8988T (cell line): ENCODE results near the gene CHMP1A.
A peak's percentile ranks its signal among the peaks of the same experiment; 100 is the strongest.
"Not testable (repeated sequence)": the region's sequence is repeated elsewhere in the genome, so short reads cannot be mapped to it uniquely, and the experiment has no call there.

Experiments used
- DNase-seq: peaks from one replicate; pipeline ENCODE4 v3.0.0; 2011

The CHMP1A gene

GRCh38 chr16:89657442-89658220 is at the start of gene CHMP1A, which contains the start of gene SPATA33:
TSS of gene CHMP1A (minus strand) at chr16:89657708. CDS start at chr16:89657588, 120 bp downstream.
TSS of gene SPATA33 (plus strand) at chr16:89657836. CDS start at chr16:89657912, 76 bp downstream.
- peak; percentile 97 for DNase-seq

DNA sequence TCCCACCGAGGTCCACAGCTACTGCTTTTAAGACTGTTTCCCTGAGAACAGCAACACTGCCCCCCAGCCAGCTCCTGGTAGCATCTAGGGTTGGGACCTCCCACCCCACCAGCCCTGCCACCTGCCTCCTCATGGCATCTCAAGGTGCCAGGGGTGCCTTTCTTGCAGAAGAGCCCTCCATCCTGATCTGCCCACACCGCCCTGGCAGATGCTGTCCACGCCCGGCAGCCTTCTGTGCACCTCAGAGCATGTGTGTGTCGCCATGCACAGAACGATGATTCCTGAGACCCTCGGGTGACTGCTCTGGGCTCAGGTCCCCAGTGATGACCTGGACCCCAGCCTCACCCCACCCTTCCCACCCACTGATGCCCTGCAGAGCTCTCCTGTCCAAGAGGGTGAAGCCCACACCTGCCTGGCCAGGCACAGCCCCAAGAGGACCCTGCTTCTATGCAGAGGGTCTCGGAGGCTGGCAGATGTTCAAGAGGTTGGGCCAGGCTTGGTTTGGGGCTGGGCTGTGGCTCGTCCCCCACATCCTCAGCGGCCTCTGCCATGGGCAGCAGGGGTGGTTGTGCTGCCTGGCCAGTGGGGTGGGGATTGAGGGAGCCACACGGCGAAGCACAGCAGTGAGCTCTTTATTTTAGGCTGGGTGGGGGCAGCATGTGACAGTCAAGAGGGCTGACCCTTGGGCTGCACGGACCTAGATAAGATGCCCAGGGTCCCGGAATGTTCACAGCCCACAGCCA is 49.2 kb upstream of the CHMP1A start:
- peak; percentile 59 for DNase-seq

DNA sequence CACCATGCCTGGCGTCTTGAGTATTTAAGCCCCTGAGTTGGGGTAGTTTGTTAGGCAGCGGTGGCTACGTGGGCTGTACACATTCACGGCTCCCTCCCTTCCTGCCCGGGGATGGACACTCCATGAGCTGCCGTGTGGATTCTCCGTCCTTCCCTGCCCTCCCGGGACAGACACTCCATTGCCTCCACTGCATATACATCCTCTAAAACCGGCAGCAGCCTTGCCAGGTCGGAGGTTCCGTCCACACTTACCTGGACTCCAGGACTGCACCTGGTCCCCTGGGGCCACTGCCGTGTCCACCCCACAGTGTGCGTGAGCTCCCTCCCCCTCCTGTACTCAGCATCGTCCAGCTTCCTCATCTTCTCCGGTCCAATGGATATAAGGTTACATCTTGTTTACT is 47.5 kb upstream of the CHMP1A start:
- no peak for DNase-seq

- DNase-seq = no peak
These were observed 46.8 kb upstream of the CHMP1A start for GRCh38 chr16:89704281-89704680.

GRCh38 chr16:89701425-89702406 is 44.2 kb upstream of the CHMP1A start, which contains the start of gene SPATA2L:
TSS of gene SPATA2L (minus strand) at chr16:89701705. CDS start at chr16:89701232, 473 bp downstream.
- peak; percentile 99 for DNase-seq

DNA sequence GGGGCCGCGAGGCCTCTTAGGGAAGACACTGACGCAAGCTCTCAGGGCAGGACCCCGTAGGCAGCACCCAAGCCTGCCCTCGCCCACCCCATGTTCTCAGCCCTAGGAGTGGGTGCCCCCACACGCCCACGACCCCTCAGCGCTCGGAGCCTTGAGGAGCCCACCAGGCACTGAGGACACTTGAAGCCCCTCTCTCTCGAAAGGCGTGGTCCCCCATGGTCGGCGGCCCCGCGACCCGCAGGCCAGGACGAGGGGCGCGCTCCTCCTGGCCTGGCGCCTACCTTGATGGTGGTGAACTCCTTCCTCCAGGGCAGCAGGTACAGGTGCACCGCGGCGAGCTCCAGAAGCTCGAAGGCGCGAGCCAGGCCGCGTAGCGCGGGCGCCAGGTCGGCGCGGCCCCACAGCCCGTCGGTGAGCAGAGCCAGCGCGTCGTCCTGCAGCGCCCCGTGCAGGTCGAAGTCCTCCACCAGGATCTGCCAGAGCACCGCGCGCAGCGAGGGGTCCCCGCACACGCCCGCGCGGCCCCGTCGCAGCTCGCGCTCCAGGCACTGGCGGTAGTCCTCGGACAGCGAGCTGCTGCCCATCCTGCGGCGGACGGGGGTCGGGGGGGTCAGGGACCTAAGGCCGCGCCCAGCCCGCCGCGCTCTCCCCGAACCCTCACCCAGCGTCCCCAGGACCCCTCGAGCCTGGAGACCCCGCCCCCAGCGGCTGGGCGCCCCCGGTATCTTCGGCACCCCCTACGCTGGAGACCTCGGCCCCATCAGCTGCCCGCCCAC is 43.3 kb upstream of the CHMP1A start:
- DNase-seq = peak; percentile 77

- DNase-seq = peak; percentile 100
These were observed 42.7 kb upstream of the CHMP1A start for GRCh38 chr16:89700100-89700648.

GRCh38 chr16:89699629-89700099 is 42.2 kb upstream of the CHMP1A start:
- DNase-seq = not testable (repeated sequence)

- DNase-seq = not testable (repeated sequence)
These were observed 41.2 kb upstream of the CHMP1A start for GRCh38 chr16:89698717-89699116.

GRCh38 chr16:89697616-89698331 is 40.3 kb upstream of the CHMP1A start:
- DNase-seq = peak; percentile 67

GRCh38 chr16:89697161-89697615 is 39.7 kb upstream of the CHMP1A start:
- peak; percentile 52 for DNase-seq

DNA sequence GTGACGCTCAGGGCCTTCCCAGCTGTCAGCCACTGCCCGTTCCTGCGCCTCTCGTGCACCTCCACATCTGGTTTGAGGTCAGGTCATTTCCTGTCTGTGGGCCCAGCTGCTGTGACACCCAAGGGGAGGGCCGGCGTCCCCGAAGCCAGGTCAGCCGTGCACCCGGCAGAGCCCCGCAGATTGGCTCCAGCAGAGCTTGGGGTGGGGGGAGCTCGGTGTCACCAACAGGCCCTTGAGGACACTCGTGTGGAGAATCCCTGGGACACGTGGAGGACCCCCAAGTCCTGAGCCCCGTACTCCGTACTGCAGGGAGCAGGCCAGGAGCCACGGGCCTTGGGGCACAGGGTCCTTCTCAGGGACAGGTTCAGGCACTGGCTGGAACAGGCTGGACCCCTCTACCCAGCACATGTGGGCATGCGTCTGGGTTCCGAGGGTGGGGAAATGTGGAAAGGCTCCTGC is 39.2 kb upstream of the CHMP1A start:
- DNase-seq = peak; percentile 61

DNA sequence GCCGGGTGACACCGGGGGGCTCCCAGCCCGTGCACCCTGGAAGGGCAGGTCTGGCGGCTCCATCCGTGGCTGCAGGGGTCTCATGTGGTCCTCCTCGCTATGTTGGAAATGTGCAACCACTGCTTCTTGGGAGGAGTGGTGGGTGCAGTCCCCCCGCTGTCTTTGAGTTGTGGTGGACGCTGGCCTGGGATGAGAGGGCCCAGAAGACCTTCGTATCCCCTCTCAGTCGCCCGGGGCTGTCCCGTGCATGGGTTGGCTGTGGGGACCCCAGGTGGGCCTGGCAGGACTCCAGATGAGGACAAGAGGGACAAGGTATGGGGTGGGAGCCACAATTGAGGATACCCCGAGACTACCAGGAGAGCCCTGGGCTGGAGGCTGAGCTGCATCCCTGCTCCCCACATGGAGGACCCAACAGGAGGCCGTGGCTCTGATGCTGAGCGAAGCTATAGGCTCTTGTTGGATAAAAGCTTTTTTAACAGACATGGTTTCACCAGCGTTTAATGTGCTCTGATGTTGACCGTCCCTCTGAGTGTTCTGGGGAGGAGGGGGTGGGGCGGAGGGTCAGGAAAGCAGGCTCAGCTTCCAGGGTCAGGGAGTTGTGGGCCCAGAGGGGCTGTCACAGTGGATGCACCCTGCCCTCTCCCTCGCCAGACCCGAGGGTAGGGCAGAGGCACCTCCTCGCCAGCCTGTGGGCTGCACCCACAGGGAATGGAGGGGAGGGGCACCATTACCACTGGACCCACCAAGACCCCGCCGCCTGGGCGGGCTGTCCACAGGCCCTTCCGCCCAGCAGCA is 38.6 kb upstream of the CHMP1A start:
- DNase-seq = peak; percentile 63

GRCh38 chr16:89695086-89695874 is 37.8 kb upstream of the CHMP1A start:
- peak; percentile 61 for DNase-seq

- DNase-seq = not testable (repeated sequence)
These were observed 37.2 kb upstream of the CHMP1A start for GRCh38 chr16:89694784-89695085.

DNA sequence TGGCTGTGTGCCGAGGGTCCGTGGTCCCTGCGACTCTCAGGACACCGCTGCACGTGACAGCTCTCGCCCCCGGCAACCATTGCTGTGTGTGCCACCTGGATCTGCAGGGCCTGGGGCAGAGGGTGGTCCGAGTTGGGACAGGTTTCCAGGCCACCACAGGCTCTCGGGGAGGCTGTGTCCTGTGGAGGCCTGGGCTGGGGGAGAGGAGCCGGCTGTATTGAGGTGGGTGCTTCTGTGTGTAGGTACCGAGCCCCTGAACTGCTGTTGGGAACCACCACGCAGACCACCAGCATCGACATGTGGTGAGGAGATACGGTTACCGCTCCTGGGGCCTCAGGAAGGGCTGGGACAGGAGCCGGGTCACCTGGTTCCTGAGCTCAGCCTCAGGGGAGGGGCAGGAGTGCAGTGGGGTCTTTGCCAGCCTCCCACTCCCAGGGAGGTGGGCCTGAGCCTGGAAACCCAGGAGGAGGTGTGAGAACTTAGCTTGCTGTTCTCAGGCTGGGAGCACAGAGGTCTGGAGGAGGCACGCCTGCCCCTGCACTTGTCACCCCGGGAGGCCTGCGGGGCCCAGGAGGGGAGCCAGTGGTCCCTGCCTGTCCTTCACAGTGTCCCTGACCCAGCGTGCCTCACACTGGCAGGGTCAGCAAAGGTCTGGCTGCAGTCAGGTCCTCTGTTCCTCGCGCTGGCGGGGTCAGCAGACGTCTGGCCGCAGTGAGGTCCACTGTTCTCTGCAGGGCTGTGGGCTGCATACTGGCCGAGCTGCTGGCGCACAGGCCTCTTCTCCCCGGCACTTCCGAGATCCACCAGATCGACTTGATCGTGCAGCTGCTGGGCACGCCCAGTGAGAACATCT is 36.6 kb upstream of the CHMP1A start:
- peak; percentile 55 for DNase-seq

GRCh38 chr16:89693289-89693731 is 35.8 kb upstream of the CHMP1A start:
- DNase-seq = no peak
